ENCODE results near the gene NR5A2.
A peak's percentile ranks its signal among the peaks of the same experiment; 100 is the strongest.

The NR5A2 gene

DNA sequence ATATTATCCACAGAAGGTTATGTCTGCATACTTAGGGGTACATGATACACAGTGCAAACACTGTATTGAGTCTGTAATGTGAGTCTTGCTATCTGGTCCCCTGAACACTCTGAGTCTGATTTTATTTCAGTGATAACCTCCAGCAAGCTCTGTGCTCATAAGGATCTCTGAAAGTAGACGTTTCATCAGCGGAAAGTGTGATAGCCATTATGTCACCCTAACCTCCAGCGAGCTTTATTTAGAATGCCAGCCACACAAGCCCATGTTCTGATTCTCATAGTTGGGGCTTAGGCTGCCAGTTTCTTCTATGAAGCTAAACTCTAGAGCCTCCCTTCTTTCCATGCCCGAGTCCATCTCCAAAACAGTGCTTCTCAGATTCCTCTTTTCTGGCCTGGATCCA lies 3.3 kb downstream of the NR5A2 start:
- Mint-ChIP-seq H3K36me3 (peaks cover under 1% of the 10 kb centered on the region), H3K4me1 (no peaks in the 10 kb centered on the region), H3K27ac (no peak overlapping the region), H3K9me3 (no peaks in the 10 kb centered on the region), H3K4me3 (no peak overlapping the region)
- DNase-seq (ENCODE audit: low spot score in 2 of 2) (no peak), ATAC-seq (no peak)

DNA sequence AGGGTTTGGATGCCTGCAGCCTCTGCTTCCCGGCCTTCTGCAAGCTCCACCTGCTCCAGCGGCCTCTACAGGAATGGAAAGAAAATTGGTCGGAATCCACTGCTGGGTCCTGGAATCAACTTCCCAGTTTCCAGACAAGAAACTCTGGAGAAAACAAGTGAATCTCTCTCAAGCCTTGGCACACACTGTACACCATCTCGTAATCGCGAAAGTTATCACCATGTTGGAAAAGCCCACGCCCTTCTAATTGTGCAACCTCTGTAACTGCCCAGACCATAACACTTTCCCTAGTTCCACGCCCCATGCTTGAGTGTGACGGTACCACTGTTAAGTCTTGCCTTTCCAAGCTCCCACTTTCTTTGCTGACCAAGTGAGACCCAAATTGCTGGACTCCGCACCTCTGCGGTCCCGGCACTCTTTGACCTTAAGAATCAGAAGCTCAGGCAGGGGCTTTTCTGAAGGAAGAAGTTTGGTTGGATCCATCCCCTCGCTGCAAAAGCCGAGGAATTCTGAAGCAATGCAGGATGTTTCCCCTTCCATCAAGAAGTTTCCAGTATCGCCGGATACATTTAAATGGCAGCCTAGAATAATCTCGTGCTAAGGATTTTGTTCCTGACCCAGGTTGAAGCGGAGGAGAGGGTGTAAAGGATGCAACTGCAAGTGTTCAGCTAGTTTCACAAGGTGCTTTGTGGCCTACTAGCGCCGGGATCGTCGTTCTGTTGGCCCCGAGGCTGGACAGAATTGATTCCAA lies 6.2 kb downstream of the NR5A2 start:
- Mint-ChIP-seq H3K9me3 (no peaks in the 10 kb centered on the region), H3K4me1 (peaks cover 1% of the 10 kb centered on the region), H3K36me3 (peaks cover 6% of the 10 kb centered on the region), H3K27ac (no peak overlapping the region), H3K4me3 (no peak overlapping the region)
- ATAC-seq: no peak
- no peak for DNase-seq (ENCODE audit: low spot score in 2 of 2)

DNA sequence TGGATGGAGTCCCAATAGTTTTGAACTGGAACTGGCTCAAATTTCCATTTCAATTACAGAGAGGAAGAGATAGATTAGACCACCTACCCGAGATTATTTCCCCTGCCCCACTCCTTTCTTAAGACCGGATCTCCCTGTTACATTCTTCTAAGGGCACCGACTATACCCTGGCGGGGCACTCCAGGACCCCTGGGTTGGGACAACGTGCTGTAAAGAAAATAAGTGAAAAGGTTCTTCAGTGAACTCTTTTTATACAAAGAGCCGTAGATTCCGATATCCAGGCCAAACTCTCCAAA lies 6.7 kb downstream of the NR5A2 start:
- DNase-seq (ENCODE audit: low spot score in 2 of 2) (no peak), ATAC-seq (no peak)
- Mint-ChIP-seq H3K36me3 (peaks cover 6% of the 10 kb centered on the region), H3K4me1 (peaks cover 6% of the 10 kb centered on the region), H3K4me3 (no peak overlapping the region), H3K9me3 (no peaks in the 10 kb centered on the region), H3K27ac (no peak overlapping the region)

DNA sequence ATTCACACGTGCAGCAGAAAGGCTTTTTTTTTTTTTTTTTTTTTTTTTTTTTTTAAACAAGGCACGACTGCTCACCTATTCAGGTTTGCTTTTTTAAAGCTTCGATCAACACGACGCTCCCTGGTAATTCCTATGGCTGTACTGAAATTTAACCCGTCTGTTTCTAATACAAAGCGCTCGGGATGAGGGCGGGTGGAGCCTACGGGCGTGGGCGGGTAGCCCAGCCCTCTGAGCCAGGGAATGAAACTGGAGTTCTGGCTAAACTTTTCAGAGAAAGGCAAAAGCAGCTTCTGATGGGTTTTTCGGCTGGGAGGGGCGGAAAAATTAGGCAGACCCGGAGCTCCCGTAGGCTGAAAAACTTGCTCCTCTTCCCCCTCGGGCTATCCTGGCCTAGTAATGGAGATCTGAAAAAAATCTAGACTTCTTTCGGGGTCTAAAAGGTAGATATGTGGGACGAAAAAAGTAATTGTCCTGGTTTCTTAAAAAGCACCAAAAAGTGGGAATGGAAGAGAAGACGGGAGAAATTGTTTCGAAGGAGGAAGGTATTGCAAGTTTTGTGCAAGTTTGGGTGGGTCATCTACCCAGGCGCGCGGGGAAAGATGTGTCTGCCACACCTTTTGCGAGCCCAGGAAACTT lies 7.4 kb downstream of the NR5A2 start:
- H3K9me3 Mint-ChIP-seq: no peaks in the 10 kb centered on the region
- DNase-seq (ENCODE audit: low spot score in 2 of 2) (no peak), ATAC-seq (no peak)
- H3K4me3 Mint-ChIP-seq: no peak overlapping the region
- H3K27ac Mint-ChIP-seq: no peak overlapping the region
- H3K36me3 Mint-ChIP-seq: peaks cover 6% of the 10 kb centered on the region
- peaks cover 12% of the 10 kb centered on the region for H3K4me1 Mint-ChIP-seq

DNA sequence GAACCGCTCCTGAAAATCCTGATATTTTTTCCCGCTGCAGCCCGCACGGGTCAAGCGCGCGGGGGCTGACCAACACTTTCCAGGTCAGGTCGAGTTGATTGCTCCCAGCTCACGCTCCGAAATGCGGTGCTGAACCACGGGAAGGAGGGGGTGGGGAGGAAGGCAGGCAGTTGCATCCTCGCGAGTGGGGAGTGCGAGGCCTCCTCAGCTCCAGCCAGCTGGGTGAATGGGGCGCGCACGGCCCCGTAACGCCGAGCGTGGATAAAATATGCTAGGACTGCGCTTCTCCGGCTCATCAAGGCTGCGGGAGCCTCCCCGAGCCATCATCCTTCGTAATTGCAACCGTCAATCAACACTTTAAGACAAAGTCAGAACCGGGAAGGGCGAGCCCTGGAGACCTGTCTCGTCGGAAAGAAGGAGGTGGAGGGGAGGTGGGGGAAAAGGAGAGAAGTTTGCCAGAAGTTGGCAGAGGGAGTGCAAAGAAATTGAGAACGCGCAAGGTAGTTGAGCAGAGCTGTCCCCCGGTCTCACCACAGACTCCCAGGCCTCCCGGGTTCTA lies 8.0 kb downstream of the NR5A2 start:
- peaks cover 6% of the 10 kb centered on the region for H3K36me3 Mint-ChIP-seq
- no peak overlapping the region for H3K27ac Mint-ChIP-seq
- H3K4me3 Mint-ChIP-seq: no peak overlapping the region

DNA sequence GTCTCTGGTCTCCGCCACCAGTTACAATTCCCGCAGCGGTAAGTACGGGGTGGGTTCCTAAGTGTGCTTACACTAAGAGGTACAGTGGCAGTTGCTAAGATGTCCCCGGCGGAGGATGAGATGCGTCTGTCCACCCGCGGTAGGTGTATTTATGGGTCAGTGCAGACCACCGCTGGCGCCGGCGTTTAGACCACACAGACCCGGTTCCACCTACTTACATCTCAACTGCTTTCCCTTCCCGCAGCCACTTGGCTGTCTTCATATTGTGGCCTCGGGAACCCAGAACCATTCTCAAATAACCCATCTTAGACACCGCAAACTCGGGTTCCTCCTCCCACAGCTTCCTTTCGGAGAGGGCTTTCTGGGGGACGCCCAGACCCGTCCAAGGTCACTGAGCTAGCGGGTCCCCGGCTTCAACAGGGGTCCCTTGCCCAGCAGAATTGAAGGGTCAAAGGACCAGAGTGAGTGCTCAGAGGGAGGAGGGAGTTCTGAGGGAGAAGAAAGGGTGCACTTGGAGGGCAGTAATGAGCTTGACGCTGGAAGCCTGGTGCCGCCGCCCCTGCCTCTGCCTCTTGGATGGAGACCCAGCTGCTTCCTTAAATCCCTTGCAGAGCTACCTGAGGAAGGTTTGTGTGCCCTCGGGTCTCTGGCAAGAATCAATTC lies 8.6 kb downstream of the NR5A2 start:
- Mint-ChIP-seq H3K4me3 (no peak overlapping the region), H3K27ac (no peak overlapping the region), H3K9me3 (no peaks in the 10 kb centered on the region), H3K36me3 (peaks cover 6% of the 10 kb centered on the region), H3K4me1 (peaks cover 21% of the 10 kb centered on the region)
- ATAC-seq (no peak), DNase-seq (ENCODE audit: low spot score in 2 of 2) (no peak)

More for the DNA sequence above, 8.0 kb downstream of the NR5A2 start:
- Mint-ChIP-seq H3K9me3 (no peaks in the 10 kb centered on the region), H3K4me1 (peaks cover 18% of the 10 kb centered on the region)
- ATAC-seq: no peak
- no peak for DNase-seq (ENCODE audit: low spot score in 2 of 2)

DNA sequence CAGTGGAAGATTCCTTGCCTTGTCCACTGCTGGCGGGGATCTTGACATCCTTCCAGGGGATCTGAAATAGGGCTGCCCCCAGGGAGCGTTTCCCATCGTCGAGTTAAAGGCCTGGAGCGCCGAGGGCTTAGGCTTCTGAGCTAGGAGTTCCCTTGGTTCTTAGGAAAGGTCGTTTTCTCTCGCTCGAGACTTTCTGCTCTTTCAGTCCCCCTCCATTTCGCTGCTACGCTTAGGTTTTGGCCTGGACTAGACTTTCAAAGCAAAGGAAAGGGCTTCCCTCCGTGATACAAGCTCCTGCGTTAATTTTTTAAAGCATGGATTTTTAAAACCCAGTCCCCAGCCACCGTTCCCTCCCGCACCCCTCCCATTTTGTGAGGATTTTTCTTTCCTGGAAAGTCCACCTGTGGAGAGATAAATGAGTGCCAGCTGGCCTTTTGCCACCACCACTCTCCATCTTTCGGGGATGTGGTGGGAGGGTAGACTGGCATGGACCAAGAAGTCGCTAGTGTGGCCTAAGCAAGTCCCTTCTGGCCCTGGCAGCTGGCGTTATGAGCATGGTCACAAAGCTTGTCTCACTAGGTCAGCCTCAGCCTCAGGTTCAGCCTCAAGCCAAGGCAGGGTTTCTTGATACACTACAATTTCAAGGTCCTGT lies 9.2 kb downstream of the NR5A2 start:
- ATAC-seq (no peak), DNase-seq (ENCODE audit: low spot score in 2 of 2) (peak in 1 of 2 donors; percentile 48)
- Mint-ChIP-seq H3K9me3 (no peaks in the 10 kb centered on the region), H3K4me1 (peaks cover 26% of the 10 kb centered on the region), H3K27ac (no peak overlapping the region), H3K4me3 (no peak overlapping the region), H3K36me3 (peaks cover 6% of the 10 kb centered on the region)

DNA sequence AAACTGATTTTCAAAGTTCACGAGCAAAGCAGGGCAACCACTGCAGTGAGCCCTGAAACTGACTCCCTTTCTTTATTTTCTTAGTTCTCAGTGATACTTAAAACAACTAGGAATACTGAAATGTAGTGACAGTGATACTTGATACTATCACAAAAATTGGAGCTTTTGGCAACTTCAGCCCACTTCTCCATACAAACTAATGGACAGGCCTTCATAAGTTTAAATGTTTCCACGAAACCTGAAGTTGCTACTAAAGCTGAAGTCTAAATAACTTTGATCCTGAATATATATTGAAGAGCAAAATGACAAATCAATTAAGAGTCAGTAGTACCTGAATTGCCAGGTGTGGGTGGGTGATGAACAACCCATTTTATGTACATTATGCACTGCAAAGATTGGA lies 10.0 kb downstream of the NR5A2 start:
- no peaks in the 10 kb centered on the region for H3K9me3 Mint-ChIP-seq
- peaks cover 28% of the 10 kb centered on the region for H3K4me1 Mint-ChIP-seq
- H3K27ac Mint-ChIP-seq: no peak overlapping the region
- DNase-seq (ENCODE audit: low spot score in 2 of 2) (no peak), ATAC-seq (no peak)
- H3K36me3 Mint-ChIP-seq: peaks cover 6% of the 10 kb centered on the region
- no peak overlapping the region for H3K4me3 Mint-ChIP-seq

DNA sequence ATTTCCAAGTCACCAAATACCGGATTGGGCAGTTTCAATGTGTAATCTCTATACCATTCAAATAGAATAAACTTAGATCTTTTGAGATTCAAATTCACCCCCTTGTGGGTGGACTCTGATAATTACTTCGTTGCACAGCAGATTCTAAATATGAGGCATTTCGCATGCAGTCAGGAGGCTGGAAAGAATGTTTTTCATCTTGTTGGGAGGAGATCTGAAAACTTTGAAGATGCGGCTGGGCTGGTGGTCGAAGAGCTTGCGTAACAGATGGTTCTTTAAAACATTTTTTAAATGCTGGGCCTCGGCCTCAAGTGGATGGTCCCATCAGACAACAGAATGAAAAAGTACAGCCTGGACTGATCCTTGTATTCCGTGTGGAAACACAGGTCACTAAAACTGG lies 10.4 kb downstream of the NR5A2 start:
- Mint-ChIP-seq H3K4me3 (no peak overlapping the region), H3K27ac (no peak overlapping the region), H3K9me3 (no peaks in the 10 kb centered on the region), H3K4me1 (peaks cover 32% of the 10 kb centered on the region), H3K36me3 (peaks cover 6% of the 10 kb centered on the region)
- no peak for DNase-seq (ENCODE audit: low spot score in 2 of 2)
- ATAC-seq: no peak

DNA sequence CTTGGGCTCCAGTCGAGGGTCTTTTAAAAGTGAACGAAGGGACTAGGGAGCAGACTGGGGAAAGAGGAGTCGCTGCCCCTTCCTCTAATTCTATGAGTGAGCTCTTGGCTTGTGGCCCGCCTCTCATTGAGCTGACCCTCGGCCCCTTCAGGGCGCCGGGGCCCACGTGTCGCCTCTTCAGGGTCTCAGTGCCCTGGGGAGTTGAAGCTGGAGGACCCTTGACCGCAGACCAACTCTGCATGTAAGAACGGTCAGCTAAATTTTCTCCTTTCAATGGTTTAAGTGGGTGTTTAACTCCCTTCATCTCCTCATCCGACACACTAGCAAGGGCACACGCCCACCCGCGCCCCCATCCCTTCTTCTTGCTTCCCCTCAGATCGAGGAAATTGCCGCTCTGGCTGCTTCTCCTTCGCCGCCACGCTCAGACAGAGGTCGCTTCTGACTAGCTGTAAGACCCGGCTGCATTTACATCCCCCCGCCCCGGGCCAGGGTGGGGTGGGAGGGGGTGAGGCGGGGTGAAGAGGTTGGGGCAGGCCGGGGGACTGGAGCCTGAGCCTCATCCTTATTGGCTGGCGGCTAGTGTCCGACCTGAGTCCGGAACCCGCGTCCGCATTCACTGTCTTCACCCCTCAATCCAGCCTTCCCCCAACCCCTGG lies 10.9 kb downstream of the NR5A2 start:
- H3K9me3 Mint-ChIP-seq: no peaks in the 10 kb centered on the region
- no peak for ATAC-seq
- H3K4me3 Mint-ChIP-seq: peak overlapping the region; percentile 64
- peaks cover 6% of the 10 kb centered on the region for H3K36me3 Mint-ChIP-seq
- H3K4me1 Mint-ChIP-seq: peaks cover 36% of the 10 kb centered on the region
- H3K27ac Mint-ChIP-seq: no peak overlapping the region
- DNase-seq (ENCODE audit: low spot score in 2 of 2): no peak

DNA sequence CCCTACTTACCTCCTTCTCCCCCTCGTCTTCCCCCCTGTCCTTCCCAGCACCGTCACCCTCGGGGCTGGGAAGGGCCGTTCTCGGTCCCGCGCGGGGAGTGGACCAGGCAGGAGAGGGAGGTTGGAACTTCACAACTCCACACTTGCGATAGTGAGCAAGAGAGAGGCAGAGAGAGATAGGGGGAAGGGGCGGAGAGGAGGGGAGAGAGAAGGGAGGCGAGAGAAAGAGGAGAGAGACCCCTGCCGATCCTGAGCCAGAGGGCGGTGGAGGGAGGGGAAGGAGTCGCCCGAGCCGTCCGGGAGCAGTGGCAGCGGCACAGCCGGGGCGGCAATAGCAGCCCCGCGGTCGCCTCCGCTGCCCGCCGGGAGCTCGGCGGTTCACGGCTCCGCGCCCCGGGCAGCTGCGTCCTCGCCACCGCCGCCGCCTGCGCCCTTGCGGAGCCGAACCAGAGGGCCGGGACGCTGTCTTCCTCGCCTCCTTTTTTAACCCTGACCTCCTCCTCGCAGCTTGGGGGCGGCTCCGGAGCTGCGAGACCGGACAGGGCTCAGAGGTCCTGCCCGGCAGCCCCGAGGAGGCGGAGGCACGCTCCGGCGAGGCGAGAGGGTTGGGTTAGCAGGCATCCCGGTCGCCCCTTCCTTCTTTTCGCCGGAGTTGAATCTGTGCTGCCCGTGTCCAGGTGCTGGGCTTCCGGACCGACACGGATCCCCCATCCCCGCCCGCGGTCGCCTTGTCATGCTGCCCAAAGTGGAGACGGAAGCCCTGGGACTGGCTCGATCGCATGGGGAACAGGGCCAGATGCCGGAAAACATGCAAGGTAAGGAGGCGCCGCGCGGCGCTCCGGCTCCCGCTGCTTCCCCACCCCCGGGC lies 11.7 kb downstream of the NR5A2 start:
- Mint-ChIP-seq H3K4me1 (peaks cover 36% of the 10 kb centered on the region), H3K36me3 (peaks cover 6% of the 10 kb centered on the region), H3K4me3 (peak overlapping the region; percentile 64), H3K27ac (no peak overlapping the region), H3K9me3 (no peaks in the 10 kb centered on the region)
- DNase-seq (ENCODE audit: low spot score in 2 of 2) (peak in 1 of 2 donors; percentile 61), ATAC-seq (peak; percentile 52)

DNA sequence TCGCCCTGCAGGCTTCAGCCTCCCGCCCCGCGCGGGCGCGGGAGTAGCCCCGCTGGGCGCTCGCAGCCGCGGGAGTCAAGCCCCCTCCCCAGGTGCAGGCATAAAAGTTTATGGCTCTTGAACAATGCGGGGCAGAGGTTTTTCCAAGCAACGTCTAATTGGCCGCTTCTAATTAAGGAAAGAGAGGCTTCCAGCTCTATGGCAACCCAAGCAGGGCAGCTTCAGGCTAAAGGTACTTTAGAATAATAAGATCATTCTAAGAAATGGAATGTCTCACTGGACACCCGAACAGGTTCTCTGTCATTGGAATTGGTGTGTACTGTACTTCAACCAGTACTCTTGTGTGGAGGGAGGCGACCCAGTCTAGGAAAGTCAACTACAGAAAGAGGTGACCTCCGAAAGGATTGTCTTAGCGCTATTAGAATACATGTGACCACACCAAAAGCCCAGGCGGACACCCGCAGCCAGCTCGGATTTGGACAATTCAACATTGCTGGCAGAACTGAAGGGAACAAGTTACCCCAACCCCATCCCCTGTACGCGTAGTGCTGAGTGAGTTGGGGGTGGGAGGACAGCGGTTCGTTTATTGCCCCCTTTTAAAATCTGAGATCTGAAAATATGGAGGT lies 12.5 kb downstream of the NR5A2 start:
- Mint-ChIP-seq H3K9me3 (no peaks in the 10 kb centered on the region), H3K4me1 (peaks cover 36% of the 10 kb centered on the region), H3K36me3 (peaks cover 6% of the 10 kb centered on the region), H3K27ac (no peak overlapping the region), H3K4me3 (peak overlapping the region; percentile 64)
- ATAC-seq (no peak), DNase-seq (ENCODE audit: low spot score in 2 of 2) (no peak)

DNA sequence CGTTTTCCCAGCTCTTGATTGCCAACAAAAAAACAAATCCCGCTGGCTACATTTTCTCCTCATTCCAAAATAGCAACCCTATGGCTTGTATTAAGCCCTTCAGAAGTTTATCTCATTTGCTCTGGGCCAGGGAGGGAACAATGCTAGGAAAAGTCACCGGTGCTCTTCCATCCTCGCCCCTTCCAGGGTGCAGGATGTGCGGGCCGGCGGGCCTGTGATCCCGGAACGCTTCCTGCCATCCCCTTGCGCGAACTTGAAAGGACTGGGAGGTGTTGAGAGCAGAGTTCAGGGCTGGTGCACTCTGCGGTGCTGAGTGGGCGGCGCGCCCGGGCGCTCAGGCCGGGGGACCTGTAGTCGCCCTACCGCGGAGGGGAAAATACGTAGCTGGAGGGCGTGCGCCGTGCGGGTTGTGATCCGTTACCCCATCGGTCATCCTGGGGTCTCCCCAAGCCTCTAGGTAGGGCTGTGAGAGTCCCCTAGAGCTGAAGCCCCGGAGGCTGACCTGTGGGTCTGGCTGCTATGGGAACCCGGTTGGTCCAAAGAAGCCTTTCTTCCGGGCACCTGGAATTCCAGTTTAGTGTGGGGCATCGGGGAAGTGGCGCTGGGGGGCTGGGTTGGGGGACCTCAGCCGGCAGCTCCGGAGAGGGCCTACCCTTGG lies 13.1 kb downstream of the NR5A2 start:
- no peak for ATAC-seq
- peak overlapping the region; percentile 64 for H3K4me3 Mint-ChIP-seq

More for the DNA sequence above, 13.1 kb downstream of the NR5A2 start:
- Mint-ChIP-seq H3K36me3 (peaks cover 6% of the 10 kb centered on the region), H3K9me3 (no peaks in the 10 kb centered on the region), H3K27ac (no peak overlapping the region), H3K4me1 (peaks cover 36% of the 10 kb centered on the region)
- DNase-seq (ENCODE audit: low spot score in 2 of 2): no peak
